Pancreas (tissue), 10 donors: ENCODE results near the gene SPAG8. TPM values are rescaled to one million over a fixed set of nuclear protein-coding genes. Genes with fewer than 3 reads are reported as not detected.

ENCODE experiments used
- ATAC-seq, 4 donors: fragments of 200-7000 bp; cut with Tn5 transposase; one replicate each; pipeline versions ENCODE4 v1.8.0 to v1.9.1; 2020; ENCODE audit warnings: mild to moderate bottlenecking in 4 of 4, moderate library complexity in 4 of 4
- DNase-seq, 6 donors: peaks; one replicate each; pipeline ENCODE4 v3.0.0-alpha.2; 2020
- FAIRE-seq: peaks from 2 replicates; lab custom pipeline; 2012; peaks lifted over from hg19 to GRCh38; lab: Jason Lieb, UNC
- H3K27ac ChIP-seq, 4 donors: fragments of 200-600 bp; sonication (generic); 1 replicate in 3 of 4; 2 replicates in 1 of 4; pipeline versions ENCODE4 v1.5.0 to v1.8.0; 2020
- H3K27me3 ChIP-seq, 4 donors: fragments of 200-600 bp; one replicate each; pipeline ENCODE4 v1.8.0; 2021
- H3K36me3 ChIP-seq, 3 donors: fragments of 200-600 bp; sonication (generic) in 1 of 3; one replicate each; pipeline versions ENCODE4 v1.5.0 to v1.8.0; 2020 to 2021
- H3K4me1 ChIP-seq, 3 donors: fragments of 200-600 bp; one replicate each; pipeline ENCODE4 v1.8.0; 2021
- H3K4me3 ChIP-seq, 4 donors: fragments of 200-600 bp; sonication (generic) in 2 of 4; one replicate each; pipeline versions ENCODE4 v1.5.0 to v1.8.0; 2020 to 2021
- H3K9me3 ChIP-seq, 4 donors: fragments of 200-600 bp; one replicate each; pipeline ENCODE4 v1.8.0; 2021
- WGBS, 2 donors: extraction: QIAGEN DNeasy Blood & Tissue Kit; methylation state at CpG; one replicate each; pipeline ENCODE4 v1.1.7; 2013; 5-methylcytosine and 5-hydroxymethylcytosine counted together
- intact Hi-C, 3 donors: fragments of 100-400 bp; cut with DNase I; formaldehyde crosslinking; loops; one replicate each; pipeline versions ENCODE4 v1.11.1 to v1.14.2; 2022
- polyA plus RNA-seq, 2 donors: library from polyadenylated mRNA; stranded (reverse); fragments of 200-250 nt; gene quantifications; one replicate each; pipeline ENCODE4 v1.2.3, GENCODE V29; 2013
- total RNA-seq, 6 donors: library from RNA; stranded (reverse); fragmentation: NEBNext Ultra II Directional in 4 of 6; extraction: Animal tissue kit (Norgen Biotek cat#: 25700) in 4 of 6; gene quantifications; one replicate each; pipeline versions ENCODE4 v1.2.1 to v1.2.4, GENCODE V29; 2021 to 2023
- TF ChIP-seq, protein P1 (sequence below), 4 donors: fragments of 200-600 bp; sonication (generic) in 3 of 4; IDR thresholded peaks; one replicate each; pipeline versions ENCODE4 v1.5.0 to v1.8.0; 2021; ENCODE audit warnings: antibody characterized with exemption in 4 of 4
- donor health status: healthy with polysubstance abuse.
- donor health status: DM: no; HTN: no; CAD: no; lungs with moderate emphysema.
- donor health status: DM: no; HTN: no; CAD: no.
- donor health status: control.
- donor health status: control.
- donor health status: Bipolar disorder and iron deficiency.
- donor health status: DM: yes; HTN: yes; CAD: no.
- donor health status: DM: no; HTN: no; CAD: no.
- donor health status: DM: no; HTN: no; CAD: no.
- donor health status: DM: yes; HTN: yes; CAD: no.

SPAG8 gene
- total and polyA plus RNA-seq, 8 donors, result 0.52 to 3.1 (median 1.0) TPM

DNA sequence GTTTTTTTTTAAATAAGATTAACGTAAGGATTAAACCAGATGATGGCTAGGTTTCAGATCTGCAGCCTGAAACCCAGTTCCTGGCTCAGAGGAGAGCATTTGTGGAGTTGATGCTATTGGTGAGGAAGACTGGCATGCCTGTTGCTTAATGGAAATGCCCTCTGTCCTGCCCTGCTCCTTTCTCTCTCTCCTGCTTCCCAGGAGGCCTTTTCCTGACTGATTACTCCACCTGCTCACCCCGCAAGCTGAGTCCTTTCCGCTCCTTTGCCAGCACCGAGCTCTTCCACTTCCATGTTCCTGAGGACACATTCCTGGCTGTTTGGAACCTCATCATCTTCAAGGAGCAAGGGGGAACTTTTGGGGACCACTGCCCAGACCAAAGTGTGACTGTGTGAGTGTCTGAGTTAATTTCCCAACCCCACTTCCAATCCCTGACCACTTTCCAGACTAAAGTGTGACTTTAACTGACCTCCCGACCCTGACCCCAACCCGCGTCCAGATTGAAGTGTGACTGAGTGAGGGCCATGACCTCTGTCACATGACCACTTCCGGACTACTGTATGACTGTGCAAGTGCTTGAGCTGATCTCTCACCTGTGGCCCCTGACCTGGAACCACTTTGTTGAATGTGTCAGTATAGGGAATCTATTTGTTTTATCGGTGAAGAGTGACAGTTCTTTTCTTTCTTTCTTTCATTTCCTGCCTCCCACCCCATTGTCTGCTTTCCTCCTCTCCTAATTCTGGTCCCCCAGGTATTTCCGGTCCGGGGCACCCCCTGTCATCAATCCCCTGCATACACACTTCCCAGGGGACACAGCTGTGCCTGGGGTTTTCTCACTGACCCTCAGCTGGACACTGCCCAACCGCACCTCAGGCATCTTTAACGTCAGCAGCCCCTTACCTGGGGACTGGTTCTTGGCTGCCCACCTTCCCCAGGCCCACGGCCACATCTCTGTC, 22.5 kb upstream of the SPAG8 start:
- H3K36me3 ChIP-seq, result no peaks in the 10 kb centered on the region
- H3K4me1 ChIP-seq, result peaks cover 12 to 31% (median 30%) of the 10 kb centered on the region in 3 donors
- FAIRE-seq, result no peak
- H3K9me3 ChIP-seq, result no peaks in the 10 kb centered on the region
- 78 to 83% methylated on average over 14 of the region's 14 CpGs for WGBS, 2 donors
- DNase-seq, result no peak
- H3K4me3 ChIP-seq, result no peak overlapping the region
- TF ChIP-seq, protein P1, sequence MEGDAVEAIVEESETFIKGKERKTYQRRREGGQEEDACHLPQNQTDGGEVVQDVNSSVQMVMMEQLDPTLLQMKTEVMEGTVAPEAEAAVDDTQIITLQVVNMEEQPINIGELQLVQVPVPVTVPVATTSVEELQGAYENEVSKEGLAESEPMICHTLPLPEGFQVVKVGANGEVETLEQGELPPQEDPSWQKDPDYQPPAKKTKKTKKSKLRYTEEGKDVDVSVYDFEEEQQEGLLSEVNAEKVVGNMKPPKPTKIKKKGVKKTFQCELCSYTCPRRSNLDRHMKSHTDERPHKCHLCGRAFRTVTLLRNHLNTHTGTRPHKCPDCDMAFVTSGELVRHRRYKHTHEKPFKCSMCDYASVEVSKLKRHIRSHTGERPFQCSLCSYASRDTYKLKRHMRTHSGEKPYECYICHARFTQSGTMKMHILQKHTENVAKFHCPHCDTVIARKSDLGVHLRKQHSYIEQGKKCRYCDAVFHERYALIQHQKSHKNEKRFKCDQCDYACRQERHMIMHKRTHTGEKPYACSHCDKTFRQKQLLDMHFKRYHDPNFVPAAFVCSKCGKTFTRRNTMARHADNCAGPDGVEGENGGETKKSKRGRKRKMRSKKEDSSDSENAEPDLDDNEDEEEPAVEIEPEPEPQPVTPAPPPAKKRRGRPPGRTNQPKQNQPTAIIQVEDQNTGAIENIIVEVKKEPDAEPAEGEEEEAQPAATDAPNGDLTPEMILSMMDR (IDR thresholded peaks at IDR 0.05), result no peak
- H3K27me3 ChIP-seq, result no peaks in the 10 kb centered on the region
- intact Hi-C loops, result no loop called here
- no peak for ATAC-seq
- H3K27ac ChIP-seq, result peak overlapping the region; percentile 13 to 94 (median 58)

GRCh38 chr9:35832814-35833213, 20.8 kb upstream of the SPAG8 start:
- H3K27me3 ChIP-seq, result no peaks in the 10 kb centered on the region
- FAIRE-seq, result no peak
- 50% methylated on average over 5 of the region's 5 CpGs for WGBS, 2 donors
- intact Hi-C loops, result no loop called here
- no peaks in the 10 kb centered on the region for H3K9me3 ChIP-seq
- no peaks in the 10 kb centered on the region for H3K36me3 ChIP-seq
- H3K27ac ChIP-seq, result peak overlapping the region; percentile 71 to 94 (median 78)
- no peak for DNase-seq
- TF ChIP-seq, protein P1 (IDR thresholded peaks at IDR 0.05), result no peak
- ATAC-seq, result peak; percentile 14 to 58 (median 33)
- H3K4me3 ChIP-seq, result no peak overlapping the region
- peaks cover 12 to 31% (median 30%) of the 10 kb centered on the region in 3 donors for H3K4me1 ChIP-seq

GRCh38 chr9:35831040-35831439, 19.0 kb upstream of the SPAG8 start:
- ATAC-seq (no peak), FAIRE-seq (no peak), DNase-seq (no peak)
- Histone ChIP-seq H3K27ac (no peak overlapping the region), H3K9me3 (no peaks in the 10 kb centered on the region), H3K4me3 (no peak overlapping the region), H3K4me1 (peaks cover 12 to 31% (median 30%) of the 10 kb centered on the region in 3 donors), H3K36me3 (no peaks in the 10 kb centered on the region), H3K27me3 (no peaks in the 10 kb centered on the region)
- TF ChIP-seq, protein P1 (IDR thresholded peaks at IDR 0.05), result no peak
- intact Hi-C loops, result no loop called here
- 79 to 80% methylated on average over 4 of the region's 4 CpGs for WGBS, 2 donors

DNA sequence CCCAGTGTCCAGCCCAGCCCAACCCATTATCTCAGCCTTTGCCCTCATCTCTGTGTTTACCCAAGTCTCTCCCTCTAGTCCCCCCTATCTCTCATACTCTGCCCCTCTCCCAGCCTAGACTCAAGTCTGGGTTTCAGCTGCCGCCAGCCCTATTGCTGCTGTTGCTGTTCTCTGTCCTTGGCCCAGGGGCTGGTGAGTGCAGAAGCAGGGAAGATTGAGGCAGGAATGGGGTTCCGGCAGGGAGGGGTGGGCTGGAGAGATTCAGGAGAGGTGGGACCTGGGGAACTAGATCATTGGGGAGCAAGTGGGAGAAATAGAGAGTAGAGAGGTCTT, 17.7 kb upstream of the SPAG8 start:
- Histone ChIP-seq H3K4me3 (peak overlapping the region in 3 of 4 donors; percentile 69 to 81 (median 71)), H3K9me3 (no peaks in the 10 kb centered on the region), H3K27ac (peak overlapping the region in 2 of 4 donors; percentile 90 to 94), H3K36me3 (no peaks in the 10 kb centered on the region), H3K4me1 (peaks cover 12 to 30% (median 24%) of the 10 kb centered on the region in 3 donors), H3K27me3 (no peaks in the 10 kb centered on the region)
- ATAC-seq (no peak), DNase-seq (no peak), FAIRE-seq (no peak)
- intact Hi-C loops, result no loop called here
- 23 to 35% methylated on average over 2 of the region's 2 CpGs for WGBS, 2 donors
- TF ChIP-seq, protein P1 (IDR thresholded peaks at IDR 0.05), result no peak
